ENCODE data around the gene CBFB. TPM values are rescaled to one million over a fixed set of nuclear protein-coding genes. Genes with fewer than 3 reads are reported as not detected.
A peak's percentile ranks its signal among the peaks of the same experiment; 100 is the strongest.

Gene CBFB
- total RNA-seq, 1 experiment from 2014 or later = 50.6 TPM

DNA sequence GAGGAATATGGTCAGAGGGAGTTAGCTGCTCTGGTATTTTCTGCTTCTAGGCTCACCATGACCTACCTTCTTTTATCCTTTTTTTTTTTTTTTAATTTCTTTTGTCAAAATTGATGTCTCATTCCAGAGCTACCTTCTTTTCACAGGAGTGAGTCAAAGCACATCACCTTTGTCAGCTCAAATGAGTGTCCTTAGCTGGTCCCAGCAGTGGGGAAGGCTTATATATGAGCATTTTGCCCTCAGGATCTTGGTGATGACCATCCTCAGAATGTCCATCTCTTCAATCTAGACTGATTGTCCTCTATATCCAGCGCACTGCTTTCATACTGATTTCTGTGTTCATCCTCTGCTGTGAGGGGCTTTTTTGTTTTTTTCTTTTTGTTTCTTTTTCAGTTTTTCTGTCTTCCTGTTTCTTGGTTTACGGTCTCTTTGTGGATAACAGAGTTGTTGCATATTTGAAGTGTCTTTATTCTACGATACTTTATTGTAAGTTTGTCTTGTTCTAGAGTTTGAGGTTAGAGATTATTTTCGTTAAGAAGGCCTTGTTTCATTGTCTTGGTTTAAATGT, 24.9 kb downstream of the CBFB start:
- Histone ChIP-seq H4K20me1 (ENCODE audit: low read length) (0 out of 2 replicates have a peak, but pooled peaks cover 4% of the 10 kb centered on the region), H3K9ac (ENCODE audit: low read length) (no peak overlapping the region), H3K27ac (ENCODE audit: low read length) (no peak overlapping the region), H3K4me1 (ENCODE audit: insufficient read depth, low read length) (peaks cover 22% of the 10 kb centered on the region), H2AFZ (ENCODE audit: low read length) (no peak overlapping the region), H3K36me3 (ENCODE audit: low read depth, low read length) (no peaks in the 10 kb centered on the region), H3K4me2 (ENCODE audit: low read length) (no peak overlapping the region), H3K4me3 (ENCODE audit: low read length) (no peak overlapping the region), H3F3A (ENCODE audit: low read length, unreplicated experiment) (peaks cover 11% of the 10 kb centered on the region), H3K27me3 (ENCODE audit: low read length) (no peaks in the 10 kb centered on the region), H3K79me2 (ENCODE audit: low read length) (peaks cover 58% of the 10 kb centered on the region), H3K9me2 (replicated peaks; ENCODE audit: low read length) (no peaks in the 10 kb centered on the region), H3K9me3 (ENCODE audit: low read length) (no peaks in the 10 kb centered on the region)
- ChIA-PET CTCF (no interaction called here), POLR2A (ENCODE audit: unreplicated experiment) (no interaction called here)
- DNase-seq (peak; percentile 1), ATAC-seq (no peak)
- TF ChIP-seq, protein P1, sequence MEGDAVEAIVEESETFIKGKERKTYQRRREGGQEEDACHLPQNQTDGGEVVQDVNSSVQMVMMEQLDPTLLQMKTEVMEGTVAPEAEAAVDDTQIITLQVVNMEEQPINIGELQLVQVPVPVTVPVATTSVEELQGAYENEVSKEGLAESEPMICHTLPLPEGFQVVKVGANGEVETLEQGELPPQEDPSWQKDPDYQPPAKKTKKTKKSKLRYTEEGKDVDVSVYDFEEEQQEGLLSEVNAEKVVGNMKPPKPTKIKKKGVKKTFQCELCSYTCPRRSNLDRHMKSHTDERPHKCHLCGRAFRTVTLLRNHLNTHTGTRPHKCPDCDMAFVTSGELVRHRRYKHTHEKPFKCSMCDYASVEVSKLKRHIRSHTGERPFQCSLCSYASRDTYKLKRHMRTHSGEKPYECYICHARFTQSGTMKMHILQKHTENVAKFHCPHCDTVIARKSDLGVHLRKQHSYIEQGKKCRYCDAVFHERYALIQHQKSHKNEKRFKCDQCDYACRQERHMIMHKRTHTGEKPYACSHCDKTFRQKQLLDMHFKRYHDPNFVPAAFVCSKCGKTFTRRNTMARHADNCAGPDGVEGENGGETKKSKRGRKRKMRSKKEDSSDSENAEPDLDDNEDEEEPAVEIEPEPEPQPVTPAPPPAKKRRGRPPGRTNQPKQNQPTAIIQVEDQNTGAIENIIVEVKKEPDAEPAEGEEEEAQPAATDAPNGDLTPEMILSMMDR (conservative IDR thresholded peaks at IDR 0.05; ENCODE audit: low read depth, low read length) = no peak
- TF ChIP-seq EZH2 (IDR thresholded peaks at IDR 0.05; ENCODE audit: low read length, unreplicated experiment) (no peak), EZH2phosphoT487 (IDR thresholded peaks at IDR 0.05; ENCODE audit: borderline replicate concordance, low read length) (no peak)
- intact Hi-C loops (cut with micrococcal nuclease) = no loop called here
- no TSS peak for BruUV-seq (replicated peaks)

DNA sequence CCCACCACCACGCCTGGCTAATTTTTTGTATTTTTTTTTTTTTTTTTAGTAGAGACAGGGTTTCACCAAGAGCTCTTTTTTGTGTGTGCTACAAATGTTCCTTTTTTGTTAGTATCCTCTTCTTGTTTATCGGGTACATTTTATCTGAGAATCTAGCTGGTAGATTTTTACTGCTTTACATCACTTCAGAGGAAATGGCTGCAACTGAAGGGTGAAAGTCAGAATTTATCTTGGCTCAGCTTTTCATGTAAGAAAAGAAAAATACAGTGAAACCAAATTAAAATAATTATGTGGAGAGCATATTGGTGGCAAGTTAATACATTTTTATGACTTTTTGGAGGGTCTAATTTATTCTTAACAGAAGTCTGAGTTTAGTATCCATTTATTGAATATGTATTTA, 26.0 kb downstream of the CBFB start:
- peaks cover 11% of the 10 kb centered on the region for H3F3A ChIP-seq (ENCODE audit: low read length, unreplicated experiment)
- peaks cover 63% of the 10 kb centered on the region for H3K79me2 ChIP-seq (ENCODE audit: low read length)
- peaks cover 23% of the 10 kb centered on the region for H3K4me1 ChIP-seq (ENCODE audit: insufficient read depth, low read length)
- H3K27ac ChIP-seq (ENCODE audit: low read length) = peak overlapping the region; percentile 61
- H3K9ac ChIP-seq (ENCODE audit: low read length) = no peak overlapping the region
- no peak for DNase-seq
- H3K4me2 ChIP-seq (ENCODE audit: low read length) = 0 out of 2 replicates have a peak overlapping the region, but pooled peaks have one; percentile 46
- no peaks in the 10 kb centered on the region for H3K9me3 ChIP-seq (ENCODE audit: low read length)
- H3K9me2 ChIP-seq (replicated peaks; ENCODE audit: low read length) = no peaks in the 10 kb centered on the region
- TF ChIP-seq, protein P1 (conservative IDR thresholded peaks at IDR 0.05; ENCODE audit: low read depth, low read length) = no peak
- TF ChIP-seq EZH2phosphoT487 (IDR thresholded peaks at IDR 0.05; ENCODE audit: borderline replicate concordance, low read length) = no peak
- no peak for TF ChIP-seq EZH2 (IDR thresholded peaks at IDR 0.05; ENCODE audit: low read length, unreplicated experiment)
- POLR2A ChIA-PET (ENCODE audit: unreplicated experiment) = no interaction called here
- ATAC-seq = no peak
- no peak overlapping the region for H2AFZ ChIP-seq (ENCODE audit: low read length)
- no TSS peak for BruUV-seq (replicated peaks)
- H3K4me3 ChIP-seq (ENCODE audit: low read length) = no peak overlapping the region
- H4K20me1 ChIP-seq (ENCODE audit: low read length) = 0 out of 2 replicates have a peak, but pooled peaks cover 4% of the 10 kb centered on the region
- no peaks in the 10 kb centered on the region for H3K27me3 ChIP-seq (ENCODE audit: low read length)
- CTCF ChIA-PET = no interaction called here
- intact Hi-C loops (cut with micrococcal nuclease) = no loop called here
- no peaks in the 10 kb centered on the region for H3K36me3 ChIP-seq (ENCODE audit: low read depth, low read length)

DNA sequence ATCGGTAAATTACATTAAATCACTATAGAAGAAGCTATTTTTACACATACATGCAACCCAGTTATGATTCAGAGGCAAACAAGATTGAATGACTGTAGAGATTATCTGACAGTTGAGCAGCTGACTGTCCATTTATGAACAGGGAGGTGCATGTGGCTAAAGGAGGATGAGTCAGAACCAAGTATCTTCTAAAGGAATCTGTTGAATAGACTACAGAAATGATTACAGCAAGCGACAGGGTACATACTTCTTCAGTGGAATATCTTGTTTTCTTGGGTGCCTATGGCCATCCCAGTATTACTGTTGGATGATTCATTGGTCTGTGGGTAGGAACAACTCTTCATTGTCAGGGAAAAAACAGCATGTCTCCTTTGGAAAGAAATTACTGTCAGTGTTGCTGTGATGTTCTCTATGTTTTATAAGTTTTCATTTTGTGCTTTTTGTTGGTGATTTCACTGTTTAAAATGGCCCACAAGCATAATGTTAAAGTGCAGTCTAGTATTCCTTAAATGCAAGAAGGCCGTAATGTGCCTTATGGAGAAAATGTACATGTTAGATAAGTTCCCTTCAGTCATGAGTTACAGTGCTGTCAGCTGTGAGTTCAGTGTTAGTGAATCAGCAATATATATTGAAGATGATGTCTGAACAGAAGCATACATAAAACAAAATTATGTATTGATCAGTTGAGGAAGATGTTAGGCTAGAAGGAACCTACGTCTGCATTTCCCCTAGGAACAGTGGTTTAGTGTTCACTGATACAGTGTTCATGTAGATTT, 27.0 kb downstream of the CBFB start:
- Histone ChIP-seq H3K9me2 (replicated peaks; ENCODE audit: low read length) (no peaks in the 10 kb centered on the region), H3K36me3 (ENCODE audit: low read depth, low read length) (no peaks in the 10 kb centered on the region), H3K9ac (ENCODE audit: low read length) (no peak overlapping the region), H3K4me3 (ENCODE audit: low read length) (peak overlapping the region; percentile 3; the same call in 1 of the 2 replicates), H2AFZ (ENCODE audit: low read length) (no peak overlapping the region), H3K79me2 (ENCODE audit: low read length) (peaks cover 66% of the 10 kb centered on the region), H4K20me1 (ENCODE audit: low read length) (0 out of 2 replicates have a peak, but pooled peaks cover 4% of the 10 kb centered on the region), H3K4me2 (ENCODE audit: low read length) (peak overlapping the region; percentile 54), H3K4me1 (ENCODE audit: insufficient read depth, low read length) (peaks cover 23% of the 10 kb centered on the region), H3K9me3 (ENCODE audit: low read length) (no peaks in the 10 kb centered on the region), H3K27ac (ENCODE audit: low read length) (peak overlapping the region; percentile 61), H3K27me3 (ENCODE audit: low read length) (no peaks in the 10 kb centered on the region), H3F3A (ENCODE audit: low read length, unreplicated experiment) (peaks cover 11% of the 10 kb centered on the region)
- ATAC-seq (peak; percentile 97), DNase-seq (peak; percentile 89)
- no TSS peak for BruUV-seq (replicated peaks)
- intact Hi-C loops (cut with micrococcal nuclease) = no loop called here
- TF ChIP-seq EZH2phosphoT487 (IDR thresholded peaks at IDR 0.05; ENCODE audit: borderline replicate concordance, low read length) = no peak
- no peak for TF ChIP-seq EZH2 (IDR thresholded peaks at IDR 0.05; ENCODE audit: low read length, unreplicated experiment)
- TF ChIP-seq, protein P1 (conservative IDR thresholded peaks at IDR 0.05; ENCODE audit: low read depth, low read length) = no peak
- CTCF ChIA-PET = no interaction called here
- POLR2A ChIA-PET (ENCODE audit: unreplicated experiment) = no interaction called here

Data from PC-3 (cell line).